HCT116 (cell line): ENCODE measurements around the gene OPCML. TPM values are rescaled to one million over a fixed set of nuclear protein-coding genes. Genes with fewer than 3 reads are reported as not detected.

Source experiments
- ATAC-seq: fragments of 200-7000 bp; cut with Tn5 transposase; 2 replicates; pipeline ENCODE4 v1.9.1; 2020; ENCODE audit warnings: mild to moderate bottlenecking, moderate library complexity
- BruUV-seq: library from RNA; stranded (reverse); fragments of 400-500 nt; replicated peaks from 2 replicates; lab custom pipeline; 2021; lab: Mats Ljungman, UMichigan
- CTCF ChIA-PET: fragments of 300-600 bp; sonication (Branson Sonifier 250); formaldehyde crosslinking; loops from one replicate; lab custom pipeline; 2021; ENCODE audit warnings: antibody characterized with exemption; lab: Charles Lee
- POLR2A ChIA-PET: fragments of 300-600, 350-600 bp; sonication (Branson Sonifier 250); formaldehyde crosslinking; loops from one replicate; lab custom pipeline; 2021; ENCODE audit warnings: antibody characterized with exemption; lab: Charles Lee
- RAD21 ChIA-PET, 2 experiments: fragments of 300-600 bp; sonication (Branson Sonifier 250); formaldehyde crosslinking; loops; one replicate each; lab custom pipeline; 2023; ENCODE audit warnings: low total read pairs in 2 of 2; ENCODE audit not compliant: uncharacterized antibody in 2 of 2, unreplicated experiment in 2 of 2, low non-redundant PET in 1 of 2; lab: Charles Lee
- DNase-seq: peaks from one replicate; pipeline ENCODE4 v3.0.0-alpha.2; 2010; ENCODE audit warnings: low read depth, low spot score
- H2AFZ ChIP-seq: fragments of 200-600 bp; shearing (Covaris generic), sonication (generic); 2 replicates; pipeline ENCODE4 v1.6.1; 2017; ENCODE audit warnings: low read depth, mixed run types, mixed read lengths, antibody characterized with exemption, low read length; ENCODE audit not compliant: poor library complexity, severe bottlenecking
- H3K27ac ChIP-seq: 2 replicates; pipeline ENCODE4 v1.5.1; 2012; ENCODE audit warnings: low read depth, low read length
- H3K27me3 ChIP-seq: fragments of 200-600 bp; sonication (generic); 2 replicates; pipeline ENCODE4 v1.6.1; 2016; ENCODE audit warnings: mixed run types, low read length, mixed read lengths; ENCODE audit not compliant: insufficient read depth
- H3K36me3 ChIP-seq, 2 experiments: fragments of 200-500 bp in 1 of 2; fragments of 200-600 bp in 1 of 2; sonication (Bioruptor generic) in 1 of 2; sonication (generic) in 1 of 2; 2 replicates each; pipeline versions ENCODE4 v1.5.1 to v1.6.1; 2014 to 2016; ENCODE audit warnings: low read length in 2 of 2, inconsistent platforms in 1 of 2, mixed read lengths in 1 of 2, mixed run types in 1 of 2; ENCODE audit not compliant: insufficient read depth in 2 of 2, control insufficient read depth in 1 of 2
- H3K4me1 ChIP-seq, 2 experiments: fragments of 200-600 bp in 1 of 2; sonication (generic) in 1 of 2; 2 replicates each; pipeline versions ENCODE4 v1.5.1 to v1.6.1; 2012 to 2017; ENCODE audit warnings: low read length in 2 of 2, inconsistent platforms in 1 of 2, mild to moderate bottlenecking in 1 of 2, mixed read lengths in 1 of 2, mixed run types in 1 of 2, moderate library complexity in 1 of 2; ENCODE audit not compliant: insufficient read depth in 2 of 2, control insufficient read depth in 1 of 2
- H3K4me2 ChIP-seq: fragments of 200-600 bp; sonication (generic); 2 replicates; pipeline ENCODE4 v1.6.1; 2017; ENCODE audit warnings: mixed run types, low read length, mixed read lengths
- H3K4me3 ChIP-seq, 2 experiments: fragments of 200-600 bp in 1 of 2; sonication (generic) in 1 of 2; replicated peaks in 1 of 2; 2 replicates each; pipeline ENCODE4 v1.5.1; 2011 to 2016; ENCODE audit warnings: low read length in 2 of 2, control low read depth in 1 of 2, low read depth in 1 of 2, mild to moderate bottlenecking in 1 of 2, mixed read lengths in 1 of 2, mixed run types in 1 of 2
- H3K79me2 ChIP-seq: fragments of 200-600 bp; sonication (generic); 2 replicates; pipeline ENCODE4 v1.6.1; 2017; ENCODE audit warnings: mild to moderate bottlenecking, mixed run types, low read length, moderate library complexity, mixed read lengths; ENCODE audit not compliant: insufficient read depth
- H3K9ac ChIP-seq: fragments of 200-600 bp; sonication (generic); 2 replicates; pipeline ENCODE4 v1.6.1; 2016; ENCODE audit warnings: low read length, mixed read lengths
- H3K9me2 ChIP-seq: fragments of 200-600 bp; sonication (generic), shearing (Covaris generic); 2 replicates; pipeline ENCODE4 v1.6.1; 2017; ENCODE audit warnings: mixed run types, mild to moderate bottlenecking, moderate library complexity; ENCODE audit not compliant: insufficient read depth
- H3K9me3 ChIP-seq, 2 experiments: fragments of 200-500 bp in 1 of 2; fragments of 200-600 bp in 1 of 2; sonication (Bioruptor generic) in 1 of 2; sonication (generic) in 1 of 2; 2 replicates each; pipeline ENCODE4 v1.6.1; 2014 to 2017; ENCODE audit warnings: low read length in 2 of 2, mixed read lengths in 2 of 2, inconsistent platforms in 1 of 2, low read depth in 1 of 2, mild to moderate bottlenecking in 1 of 2, mixed run types in 1 of 2, moderate library complexity in 1 of 2; ENCODE audit not compliant: control insufficient read depth in 1 of 2, insufficient read depth in 1 of 2
- H4K20me1 ChIP-seq: fragments of 200-600 bp; sonication (generic), shearing (Covaris generic); 2 replicates; pipeline ENCODE4 v1.6.1; 2017; ENCODE audit warnings: mixed run types, mild to moderate bottlenecking, moderate library complexity; ENCODE audit not compliant: insufficient read depth
- CBX3 ChIP-seq: IDR thresholded peaks from 2 replicates; pipeline ENCODE4 v1.6.1; 2012; ENCODE audit warnings: low read depth
- CEBPB ChIP-seq: IDR thresholded peaks from 2 replicates; pipeline ENCODE4 v1.6.1; 2012; ENCODE audit warnings: low read depth
- EGR1 ChIP-seq: IDR thresholded peaks from 2 replicates; pipeline ENCODE4 v1.6.1; 2012; ENCODE audit warnings: low read depth
- EZH2phosphoT487 ChIP-seq: fragments of 200-600 bp; IDR thresholded peaks from 2 replicates; pipeline ENCODE4 v1.6.1; 2018; ENCODE audit warnings: antibody characterized with exemption, borderline replicate concordance
- FOSL1 ChIP-seq: IDR thresholded peaks from 2 replicates; pipeline ENCODE4 v1.6.1; 2012; ENCODE audit warnings: low read depth
- MAX ChIP-seq: IDR thresholded peaks from 2 replicates; pipeline ENCODE4 v1.6.1; 2012
- POLR2A ChIP-seq: IDR thresholded peaks from 2 replicates; pipeline ENCODE4 v1.7.0; 2011; ENCODE audit warnings: borderline replicate concordance; ENCODE audit not compliant: insufficient read depth, insufficient read length; ENCODE audit errors: extremely low read depth
- POLR2AphosphoS5 ChIP-seq: IDR thresholded peaks from 2 replicates; pipeline ENCODE4 v1.6.1; 2011; ENCODE audit warnings: mild to moderate bottlenecking, low read depth, low read length, moderate library complexity
- REST ChIP-seq: IDR thresholded peaks from 2 replicates; pipeline ENCODE4 v1.6.1; 2012; ENCODE audit warnings: low read depth
- SIN3A ChIP-seq: IDR thresholded peaks from 2 replicates; pipeline ENCODE4 v1.6.1; 2012; ENCODE audit warnings: low read depth
- SRF ChIP-seq: IDR thresholded peaks from 2 replicates; pipeline ENCODE4 v1.6.1; 2012; ENCODE audit warnings: low read depth
- TCF7L2 ChIP-seq: IDR thresholded peaks from 2 replicates; pipeline ENCODE4 v1.7.0; 2011; ENCODE audit warnings: borderline replicate concordance, inconsistent platforms; ENCODE audit not compliant: insufficient read depth, insufficient read length; ENCODE audit errors: extremely low read depth
- ZFX ChIP-seq: fragments of 450-650 bp; IDR thresholded peaks from 2 replicates; pipeline ENCODE4 v1.6.1; 2017
- ZNF274 ChIP-seq: fragments of 200-500 bp; sonication (Bioruptor generic); IDR thresholded peaks from 2 replicates; pipeline ENCODE4 v1.6.1; 2014; ENCODE audit warnings: mild to moderate bottlenecking, low read depth, low read length, inconsistent platforms
- intact Hi-C: fragments of 100-400 bp; cut with micrococcal nuclease; formaldehyde crosslinking; loops from 2 replicates; pipeline ENCODE4 v1.10.0; 2022
- total RNA-seq: library from RNA; stranded (reverse); gene quantifications from one replicate; pipeline ENCODE4 v1.2.1, GENCODE V29; 2021; ENCODE audit not compliant: unreplicated experiment

Gene OPCML
- total RNA-seq, 1 experiment from 2014 or later, result not detected

- H3K4me3 ChIP-seq, result no peak overlapping the region
- BruUV-seq, result no TSS peak
- no peaks in the 10 kb centered on the region for H3K4me1 ChIP-seq
- peaks cover 7 to 11% of the 10 kb centered on the region in 2 experiments; a peak in 2 of 4 replicates for H3K9me3 ChIP-seq
- no peak overlapping the region for H3K4me2 ChIP-seq
- no peak for DNase-seq
- intact Hi-C loops, result no loop called here
- no peak for ATAC-seq
- RAD21 ChIA-PET, result no interaction called here
- no peaks in the 10 kb centered on the region for H3K27me3 ChIP-seq
- H2AFZ ChIP-seq, result no peak overlapping the region
- no peak overlapping the region for H3K9ac ChIP-seq
- H3K9me2 ChIP-seq, result no peaks in the 10 kb centered on the region
- H3K27ac ChIP-seq, result no peak overlapping the region
- CTCF ChIA-PET, result no interaction called here
- no peaks in the 10 kb centered on the region for H3K79me2 ChIP-seq
- no peaks in the 10 kb centered on the region for H3K36me3 ChIP-seq
- TF ChIP-seq POLR2A (no peak), ZNF274 (no peak), CEBPB (no peak), REST (no peak), TCF7L2 (no peak), EZH2phosphoT487 (no peak), CBX3 (no peak), MAX (no peak), FOSL1 (no peak), EGR1 (no peak), POLR2AphosphoS5 (no peak), SRF (no peak), SIN3A (no peak), ZFX (no peak)
- H4K20me1 ChIP-seq, result no peaks in the 10 kb centered on the region
- POLR2A ChIA-PET, result no interaction called here
Observed at GRCh38 chr11:133265530-133266035, 266.7 kb downstream of the OPCML start.
